K562 (cell line): ENCODE data around the gene KRTAP10-4.

Experiments used
- FOXJ3 ChIP-seq: sonication (generic); formaldehyde crosslinking; IDR thresholded peaks from 2 replicates; pipeline ENCODE4 v1.4.0; 2020; ENCODE audit warnings: mild to moderate bottlenecking, missing genetic modification reagents
- GATA2 ChIP-seq: sonication (generic); formaldehyde crosslinking; IDR thresholded peaks from 2 replicates; pipeline ENCODE4 v1.4.0; 2020; ENCODE audit warnings: mild to moderate bottlenecking, missing genetic modification reagents
- HCFC1 ChIP-seq: IDR thresholded peaks from 2 replicates; pipeline ENCODE4 v1.6.1; 2012; ENCODE audit warnings: low read depth, low read length, improper control_type of control experiment
- MAFK ChIP-seq: IDR thresholded peaks from 2 replicates; pipeline ENCODE4 v1.6.1; 2011; ENCODE audit warnings: low read length, improper control_type of control experiment
- MCM5 ChIP-seq: fragments of 450-650 bp; IDR thresholded peaks from 2 replicates; pipeline ENCODE4 v1.6.1; 2016; ENCODE audit warnings: low read depth
- NR4A1 ChIP-seq, 2 experiments: fragments of 250-450 bp in 1 of 2; fragments of 450-650 bp in 1 of 2; sonication (Bioruptor Pico) in 1 of 2; IDR thresholded peaks; 2 replicates each; pipeline versions ENCODE4 v1.4.0 to v1.6.1; 2016 to 2020; ENCODE audit warnings: mild to moderate bottlenecking in 2 of 2, missing compliant biosample characterization in 1 of 2, missing genetic modification characterization in 1 of 2, moderate library complexity in 1 of 2
- TRIM24 ChIP-seq, 2 experiments: fragments of 450-650 bp; IDR thresholded peaks; 2 replicates each; pipeline ENCODE4 v1.6.1; 2016
- ZFP30 ChIP-seq: fragments of 250-450 bp; sonication (Bioruptor Pico); IDR thresholded peaks from 2 replicates; pipeline ENCODE4 v1.8.0; 2022; ENCODE audit warnings: moderate library complexity, mild to moderate bottlenecking, inconsistent platforms, borderline replicate concordance
- ZNF175 ChIP-seq: fragments of 200-800 bp; sonication (Bioruptor generic); IDR thresholded peaks from 2 replicates; pipeline ENCODE4 v1.6.1; 2016; ENCODE audit warnings: low read depth, mild to moderate bottlenecking, missing genetic modification characterization, missing compliant biosample characterization
- TF ChIP-seq, protein P1 (sequence below), 3 experiments: IDR thresholded peaks in 2 of 3; conservative IDR thresholded peaks in 1 of 3; 2 replicates each; pipeline ENCODE4 v1.5.1; 2011 to 2012; ENCODE audit warnings: low read length in 3 of 3, mild to moderate bottlenecking in 3 of 3, control low read depth in 2 of 3, improper control_type of control experiment in 1 of 3, inconsistent platforms in 1 of 3, low read depth in 1 of 3, mixed read lengths in 1 of 3, moderate library complexity in 1 of 3; ENCODE audit not compliant: insufficient read depth in 2 of 3
- TF ChIP-seq, protein P2 (sequence below), 3 experiments: fragments of 200-800 bp in 1 of 3; fragments of 250-450 bp in 1 of 3; fragments of 450-650 bp in 1 of 3; sonication (Bioruptor Pico) in 1 of 3; sonication (Bioruptor generic) in 1 of 3; formaldehyde crosslinking in 1 of 3; IDR thresholded peaks; 2 replicates each; pipeline versions ENCODE4 v1.6.1 to v1.8.0; 2016 to 2022; ENCODE audit warnings: mild to moderate bottlenecking in 2 of 3, missing genetic modification characterization in 2 of 3, missing compliant biosample characterization in 1 of 3, moderate library complexity in 1 of 3
- TF ChIP-seq, protein P3 (sequence below): IDR thresholded peaks from 2 replicates; pipeline ENCODE4 v1.6.1; 2016; ENCODE audit warnings: missing genetic modification characterization, missing compliant biosample characterization
- TF ChIP-seq, protein P4 (sequence below), 2 experiments: fragments of 450-650 bp in 1 of 2; sonication (generic) in 1 of 2; formaldehyde crosslinking in 1 of 2; IDR thresholded peaks in 1 of 2; conservative IDR thresholded peaks in 1 of 2; 2 replicates each; pipeline versions ENCODE4 v1.6.1 to v1.8.1; 2016 to 2023; ENCODE audit warnings: mild to moderate bottlenecking in 2 of 2, moderate library complexity in 2 of 2, inconsistent platforms in 1 of 2, missing genetic modification reagents in 1 of 2
- TF ChIP-seq, protein P5 (sequence below): fragments of 250-450 bp; sonication (Bioruptor Pico); IDR thresholded peaks from 2 replicates; pipeline ENCODE4 v1.6.1; 2021; ENCODE audit warnings: mild to moderate bottlenecking

DNA sequence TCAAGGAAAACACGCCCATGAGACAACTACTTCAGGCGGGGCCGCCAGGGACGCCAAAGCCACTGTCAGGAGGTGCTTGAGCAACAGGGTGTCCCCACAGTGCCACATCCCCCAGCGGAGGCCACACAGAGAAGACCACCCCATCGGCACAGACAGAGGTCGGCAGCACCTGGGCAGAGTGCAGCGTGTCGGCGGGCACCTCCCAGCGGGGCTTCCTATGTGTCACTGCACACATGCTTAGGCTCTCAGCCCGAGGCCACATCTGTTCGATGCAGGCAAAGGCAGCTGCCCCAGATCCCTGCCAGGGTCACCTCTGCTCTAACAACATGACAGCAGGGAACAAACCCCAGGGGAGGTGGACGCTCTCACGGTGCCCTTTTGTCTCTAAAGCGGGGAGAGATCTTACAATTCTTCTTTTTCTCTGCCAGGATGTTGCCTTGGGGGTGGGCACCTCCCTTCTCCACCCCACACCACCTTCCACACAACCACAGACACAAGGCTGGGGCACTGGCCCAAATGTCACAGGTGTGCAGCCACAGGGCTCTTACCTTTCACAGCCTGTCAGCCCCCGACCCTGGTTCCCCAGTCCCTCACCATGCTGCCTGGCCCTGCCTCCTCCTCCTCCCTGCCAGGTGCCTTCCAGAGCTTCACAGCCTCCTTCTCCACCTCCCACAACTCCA lies 42.5 kb downstream of the KRTAP10-4 start:
- TF ChIP-seq, protein P1, sequence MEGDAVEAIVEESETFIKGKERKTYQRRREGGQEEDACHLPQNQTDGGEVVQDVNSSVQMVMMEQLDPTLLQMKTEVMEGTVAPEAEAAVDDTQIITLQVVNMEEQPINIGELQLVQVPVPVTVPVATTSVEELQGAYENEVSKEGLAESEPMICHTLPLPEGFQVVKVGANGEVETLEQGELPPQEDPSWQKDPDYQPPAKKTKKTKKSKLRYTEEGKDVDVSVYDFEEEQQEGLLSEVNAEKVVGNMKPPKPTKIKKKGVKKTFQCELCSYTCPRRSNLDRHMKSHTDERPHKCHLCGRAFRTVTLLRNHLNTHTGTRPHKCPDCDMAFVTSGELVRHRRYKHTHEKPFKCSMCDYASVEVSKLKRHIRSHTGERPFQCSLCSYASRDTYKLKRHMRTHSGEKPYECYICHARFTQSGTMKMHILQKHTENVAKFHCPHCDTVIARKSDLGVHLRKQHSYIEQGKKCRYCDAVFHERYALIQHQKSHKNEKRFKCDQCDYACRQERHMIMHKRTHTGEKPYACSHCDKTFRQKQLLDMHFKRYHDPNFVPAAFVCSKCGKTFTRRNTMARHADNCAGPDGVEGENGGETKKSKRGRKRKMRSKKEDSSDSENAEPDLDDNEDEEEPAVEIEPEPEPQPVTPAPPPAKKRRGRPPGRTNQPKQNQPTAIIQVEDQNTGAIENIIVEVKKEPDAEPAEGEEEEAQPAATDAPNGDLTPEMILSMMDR (IDR thresholded peaks at IDR 0.05 in 2 of 3, conservative IDR thresholded peaks at IDR 0.05 in 1 of 3; ENCODE audit: insufficient read depth in 2 of 3, low read depth in 1 of 3, low read length in 3 of 3) = no peak
- TF ChIP-seq FOXJ3 (CRISPR knock-in tag) (no peak), GATA2 (no peak), ZNF175 (no peak), TRIM24 (IDR thresholded peaks at IDR 0.05) (no peak), NR4A1 (CRISPR knock-in tag; IDR thresholded peaks at IDR 0.05) (no peak), NR4A1 (tag; IDR thresholded peaks at IDR 0.05) (no peak), ZFP30 (CRISPR knock-in tag) (no peak), MAFK (no peak), MCM5 (no peak), HCFC1 (no peak)
- TF ChIP-seq, protein P2, sequence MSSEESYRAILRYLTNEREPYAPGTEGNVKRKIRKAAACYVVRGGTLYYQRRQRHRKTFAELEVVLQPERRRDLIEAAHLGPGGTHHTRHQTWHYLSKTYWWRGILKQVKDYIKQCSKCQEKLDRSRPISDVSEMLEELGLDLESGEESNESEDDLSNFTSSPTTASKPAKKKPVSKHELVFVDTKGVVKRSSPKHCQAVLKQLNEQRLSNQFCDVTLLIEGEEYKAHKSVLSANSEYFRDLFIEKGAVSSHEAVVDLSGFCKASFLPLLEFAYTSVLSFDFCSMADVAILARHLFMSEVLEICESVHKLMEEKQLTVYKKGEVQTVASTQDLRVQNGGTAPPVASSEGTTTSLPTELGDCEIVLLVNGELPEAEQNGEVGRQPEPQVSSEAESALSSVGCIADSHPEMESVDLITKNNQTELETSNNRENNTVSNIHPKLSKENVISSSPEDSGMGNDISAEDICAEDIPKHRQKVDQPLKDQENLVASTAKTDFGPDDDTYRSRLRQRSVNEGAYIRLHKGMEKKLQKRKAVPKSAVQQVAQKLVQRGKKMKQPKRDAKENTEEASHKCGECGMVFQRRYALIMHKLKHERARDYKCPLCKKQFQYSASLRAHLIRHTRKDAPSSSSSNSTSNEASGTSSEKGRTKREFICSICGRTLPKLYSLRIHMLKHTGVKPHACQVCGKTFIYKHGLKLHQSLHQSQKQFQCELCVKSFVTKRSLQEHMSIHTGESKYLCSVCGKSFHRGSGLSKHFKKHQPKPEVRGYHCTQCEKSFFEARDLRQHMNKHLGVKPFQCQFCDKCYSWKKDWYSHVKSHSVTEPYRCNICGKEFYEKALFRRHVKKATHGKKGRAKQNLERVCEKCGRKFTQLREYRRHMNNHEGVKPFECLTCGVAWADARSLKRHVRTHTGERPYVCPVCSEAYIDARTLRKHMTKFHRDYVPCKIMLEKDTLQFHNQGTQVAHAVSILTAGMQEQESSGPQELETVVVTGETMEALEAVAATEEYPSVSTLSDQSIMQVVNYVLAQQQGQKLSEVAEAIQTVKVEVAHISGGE (CRISPR knock-in tag; IDR thresholded peaks at IDR 0.05) = no peak
- TF ChIP-seq, protein P3, sequence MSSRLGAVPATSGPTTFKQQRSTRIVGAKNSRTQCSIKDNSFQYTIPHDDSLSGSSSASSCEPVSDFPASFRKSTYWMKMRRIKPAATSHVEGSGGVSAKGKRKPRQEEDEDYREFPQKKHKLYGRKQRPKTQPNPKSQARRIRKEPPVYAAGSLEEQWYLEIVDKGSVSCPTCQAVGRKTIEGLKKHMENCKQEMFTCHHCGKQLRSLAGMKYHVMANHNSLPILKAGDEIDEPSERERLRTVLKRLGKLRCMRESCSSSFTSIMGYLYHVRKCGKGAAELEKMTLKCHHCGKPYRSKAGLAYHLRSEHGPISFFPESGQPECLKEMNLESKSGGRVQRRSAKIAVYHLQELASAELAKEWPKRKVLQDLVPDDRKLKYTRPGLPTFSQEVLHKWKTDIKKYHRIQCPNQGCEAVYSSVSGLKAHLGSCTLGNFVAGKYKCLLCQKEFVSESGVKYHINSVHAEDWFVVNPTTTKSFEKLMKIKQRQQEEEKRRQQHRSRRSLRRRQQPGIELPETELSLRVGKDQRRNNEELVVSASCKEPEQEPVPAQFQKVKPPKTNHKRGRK = no peak
- TF ChIP-seq, protein P4, sequence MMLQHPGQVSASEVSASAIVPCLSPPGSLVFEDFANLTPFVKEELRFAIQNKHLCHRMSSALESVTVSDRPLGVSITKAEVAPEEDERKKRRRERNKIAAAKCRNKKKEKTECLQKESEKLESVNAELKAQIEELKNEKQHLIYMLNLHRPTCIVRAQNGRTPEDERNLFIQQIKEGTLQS (IDR thresholded peaks at IDR 0.05) = no peak
- TF ChIP-seq, protein P4 (CRISPR knock-in tag; conservative IDR thresholded peaks at IDR 0.05) = no peak
- TF ChIP-seq, protein P5, sequence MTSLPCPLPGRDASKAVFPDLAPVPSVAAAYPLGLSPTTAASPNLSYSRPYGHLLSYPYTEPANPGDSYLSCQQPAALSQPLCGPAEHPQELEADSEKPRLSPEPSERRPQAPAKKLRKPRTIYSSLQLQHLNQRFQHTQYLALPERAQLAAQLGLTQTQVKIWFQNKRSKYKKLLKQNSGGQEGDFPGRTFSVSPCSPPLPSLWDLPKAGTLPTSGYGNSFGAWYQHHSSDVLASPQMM = no peak
